Measurements from ENCODE around the gene GATA2.

GATA2 gene

GRCh38 chr3:128492671-128493569 is at the start of gene GATA2:
Gene GATA2 (minus strand): TSS chr3:128493201. CDS start chr3:128487031, 6,170 bp downstream.
- DNase-seq, result no peak

- no peak for DNase-seq
These were observed 48.2 kb upstream of the GATA2 start for GRCh38 chr3:128541246-128541645.

GRCh38 chr3:128539376-128539775 is 46.4 kb upstream of the GATA2 start:
- no peak for DNase-seq

DNA sequence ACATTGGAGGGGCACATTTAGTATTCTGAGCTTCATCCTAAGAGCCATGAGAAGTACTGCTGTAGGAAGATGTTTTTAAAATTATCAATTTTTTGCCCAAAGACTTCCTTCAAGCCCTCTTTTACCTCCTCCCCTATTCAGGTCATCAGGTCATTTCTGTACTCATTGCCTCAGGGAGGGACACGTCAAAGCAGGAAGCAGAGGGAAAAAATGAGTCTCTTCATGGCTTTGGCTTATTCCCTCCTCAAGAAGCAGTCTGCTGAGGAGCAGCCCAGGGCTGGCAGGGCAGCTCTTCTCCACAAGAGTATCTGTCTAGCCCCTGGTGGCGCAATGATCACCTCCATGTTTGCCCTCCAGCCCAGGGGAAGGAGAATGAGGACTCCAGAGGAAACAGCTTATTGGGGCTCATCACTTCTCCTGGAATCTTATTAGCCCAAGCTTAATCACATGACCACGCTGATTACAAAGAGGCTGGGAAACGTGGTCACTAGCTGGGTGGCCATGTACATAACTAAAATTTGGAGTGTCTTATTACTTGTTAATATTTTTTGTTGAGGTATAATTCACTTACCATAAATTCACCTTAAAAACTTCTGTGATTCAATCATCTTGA is 44.2 kb upstream of the GATA2 start:
- no peak for DNase-seq

DNA sequence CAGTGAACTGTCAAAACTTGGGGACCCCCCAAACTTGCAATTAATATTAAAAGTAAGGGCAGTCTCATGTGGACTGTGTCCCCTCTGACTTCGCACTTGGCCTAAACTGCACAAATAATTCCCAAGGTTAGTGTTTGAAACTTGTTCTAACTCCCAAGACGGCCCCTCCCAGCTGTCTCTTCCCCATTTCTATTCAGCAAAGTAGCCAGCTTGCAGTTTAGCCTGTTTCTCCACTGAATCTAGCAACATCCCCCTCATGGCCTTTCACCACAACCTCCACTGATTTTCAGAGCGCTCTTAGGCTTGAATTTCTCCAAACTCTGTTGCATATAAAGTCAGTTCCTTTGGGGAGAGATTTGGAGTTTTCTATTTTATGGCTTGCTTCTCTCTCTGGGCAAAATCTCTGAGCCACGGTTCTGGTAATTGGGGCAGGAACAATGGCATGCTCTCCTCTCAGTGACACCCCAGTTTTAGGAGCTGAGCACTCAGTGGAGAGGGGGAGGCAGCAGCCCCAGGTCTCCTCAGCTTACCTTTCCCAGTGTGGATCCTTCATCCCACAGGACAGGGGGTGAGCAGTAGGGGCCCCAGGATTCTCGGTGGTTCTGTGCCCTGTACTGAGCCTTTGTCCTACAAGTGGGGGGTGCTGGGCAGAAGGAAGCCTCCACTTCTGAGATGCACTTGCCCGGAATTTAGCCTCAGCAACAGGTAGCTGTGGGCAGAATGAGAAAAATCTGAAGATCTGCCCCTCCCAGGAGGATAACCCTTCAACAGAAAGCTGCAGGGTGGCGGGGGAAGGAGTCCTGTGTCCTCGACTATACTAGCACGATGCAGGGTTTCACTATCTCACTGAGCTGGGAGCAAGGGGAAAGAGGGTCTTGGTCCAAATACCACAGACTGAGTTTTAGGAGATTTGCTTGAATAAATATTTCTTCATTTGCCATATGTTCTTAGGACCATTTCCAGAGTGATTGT is 39.3 kb upstream of the GATA2 start:
- DNase-seq, result no peak

- no peak for DNase-seq
These were observed 31.6 kb upstream of the GATA2 start for GRCh38 chr3:128524374-128525299.

DNA sequence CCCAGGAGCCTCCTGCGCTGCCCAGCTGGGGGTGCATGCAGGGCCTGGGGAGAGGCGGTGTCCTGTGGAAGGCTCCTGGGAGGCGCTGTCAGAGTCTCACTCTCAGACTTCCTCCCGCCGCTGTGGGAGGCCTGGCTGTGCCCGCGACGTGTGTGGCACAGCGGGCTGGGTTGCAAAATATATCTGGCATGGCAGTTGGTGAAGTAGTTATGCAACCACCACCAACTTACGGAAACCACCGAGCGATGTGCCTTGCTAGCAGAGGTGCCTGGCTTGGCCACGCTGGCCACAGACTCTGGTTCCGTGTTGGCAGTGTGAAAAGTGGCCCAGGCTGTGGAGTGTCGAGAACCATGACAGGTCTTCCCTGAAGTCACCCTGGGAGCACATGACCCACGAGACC is 30.6 kb upstream of the GATA2 start:
- DNase-seq, result no peak

DNA sequence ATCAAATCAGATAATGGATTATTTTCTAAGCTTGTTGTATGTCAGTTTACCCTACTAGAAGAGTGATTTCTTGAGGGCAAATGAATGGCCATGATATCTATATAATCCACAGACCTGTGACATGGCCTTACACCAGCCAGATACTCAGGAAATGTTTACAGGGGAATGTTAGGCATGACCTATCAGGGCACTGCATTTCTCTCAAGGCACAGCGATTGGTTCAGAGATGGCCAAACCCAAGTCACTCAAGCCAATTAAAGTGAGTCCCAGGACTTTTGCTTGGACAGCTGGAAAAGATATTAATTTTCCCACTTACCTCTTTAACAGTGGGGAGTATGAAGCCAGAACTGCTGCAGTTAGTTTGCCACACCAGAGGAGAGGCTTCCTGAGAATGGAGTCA is 28.7 kb upstream of the GATA2 start:
- DNase-seq, result no peak

DNA sequence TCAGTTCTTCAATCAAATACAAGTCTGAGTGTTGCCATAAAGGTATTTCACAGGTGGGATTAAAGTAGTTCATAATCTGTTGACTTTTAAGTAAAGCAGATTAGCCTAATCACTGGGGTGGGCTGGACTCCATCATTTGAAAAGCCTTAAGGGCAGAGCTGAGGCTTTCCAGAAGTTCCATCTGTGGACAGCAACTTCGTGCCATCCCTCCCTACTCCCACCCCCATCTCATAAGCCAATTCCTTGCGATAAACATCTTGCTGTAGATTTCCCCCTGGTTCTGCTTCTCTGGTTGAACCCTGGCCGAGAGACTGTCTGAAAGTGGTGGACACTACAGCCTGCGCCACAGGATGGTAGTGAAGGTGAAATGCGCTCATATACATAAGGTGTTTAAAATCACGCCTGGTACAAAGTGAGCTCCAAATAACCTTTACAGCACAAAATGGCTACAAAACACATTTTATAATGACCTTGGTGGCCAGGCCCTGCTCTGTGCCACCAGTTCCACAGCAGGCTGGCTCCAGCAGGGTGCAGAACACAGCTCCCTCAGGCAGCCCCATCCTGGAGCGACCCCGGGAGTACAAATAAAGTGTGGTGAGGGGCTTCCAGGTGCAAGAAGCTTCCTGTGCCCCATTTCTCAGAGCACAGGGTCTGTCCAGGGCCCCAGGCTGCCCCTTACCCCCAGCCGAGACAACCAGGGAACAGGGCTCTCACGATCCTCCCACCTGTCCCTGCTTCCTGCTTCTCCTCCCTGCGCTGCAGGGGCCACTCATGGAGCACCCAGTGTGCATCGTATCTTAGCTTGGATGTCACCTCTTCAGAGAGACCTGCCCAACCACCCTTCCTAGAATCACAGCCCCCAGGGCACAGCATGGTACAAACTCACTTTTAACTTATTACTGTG is 25.8 kb upstream of the GATA2 start:
- DNase-seq, result no peak

GRCh38 chr3:128517648-128518047 is 24.6 kb upstream of the GATA2 start:
- DNase-seq, result no peak

DNA sequence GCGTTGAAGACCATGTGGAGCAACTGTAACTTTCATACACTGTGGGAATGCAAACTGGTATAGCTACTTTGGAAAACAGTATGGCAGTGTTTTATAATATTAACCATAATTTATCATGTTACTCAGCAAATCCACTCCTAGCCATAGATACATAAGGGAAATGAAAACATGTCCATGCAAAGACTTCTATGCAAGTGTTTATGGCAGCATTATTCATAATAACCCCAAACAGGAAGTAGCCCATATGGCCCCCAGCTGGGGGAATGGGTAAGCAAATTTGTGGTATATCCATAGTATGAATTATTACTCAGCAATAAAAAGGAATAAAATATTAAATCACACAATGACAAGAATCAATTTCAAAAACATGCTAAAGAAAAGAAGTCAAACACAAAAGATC is 23.0 kb upstream of the GATA2 start:
- DNase-seq, result no peak

DNA sequence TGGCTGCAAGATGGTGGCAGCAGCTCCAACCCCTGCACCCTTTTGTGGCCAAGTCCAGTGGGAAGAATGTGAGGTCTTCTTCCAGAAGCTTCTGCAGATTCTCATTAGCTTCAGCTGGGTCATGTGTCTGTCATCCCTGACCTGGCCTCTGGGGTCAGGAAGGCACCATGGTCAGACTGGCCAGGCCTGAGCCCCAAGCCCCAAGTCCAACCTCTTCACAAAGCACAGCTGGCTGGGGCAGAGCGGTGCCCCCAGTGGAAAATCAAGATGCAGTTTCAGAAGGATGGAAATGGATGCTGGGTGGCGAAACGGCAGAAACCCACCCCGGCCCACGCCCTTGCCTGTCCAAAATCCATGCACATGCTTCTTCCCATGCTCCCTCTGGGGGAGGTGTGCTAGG is 15.9 kb upstream of the GATA2 start:
- DNase-seq, result no peak

DNA sequence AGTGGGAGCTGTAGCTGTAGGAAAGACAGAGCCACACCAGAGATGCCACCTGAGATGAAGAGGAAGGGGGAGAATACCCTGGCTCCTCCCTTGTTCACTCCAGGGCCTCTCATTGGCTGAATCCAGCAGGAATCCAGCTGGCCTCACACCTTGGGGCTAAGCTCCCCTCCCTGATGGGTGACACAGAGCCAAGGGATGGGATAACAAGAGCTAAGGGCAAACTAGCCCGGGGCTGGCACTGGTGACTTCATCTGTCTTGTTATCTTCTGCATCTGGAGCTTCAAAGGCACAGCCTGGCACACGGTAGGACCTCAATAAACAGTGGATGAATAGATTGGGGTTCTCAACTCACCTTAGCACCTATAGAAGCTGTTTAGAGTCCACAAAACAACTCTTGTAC is 13.8 kb upstream of the GATA2 start:
- DNase-seq, result no peak

- DNase-seq, result no peak
These were observed 12.8 kb upstream of the GATA2 start for GRCh38 chr3:128505771-128506170.

GRCh38 chr3:128504963-128505730 is 12.1 kb upstream of the GATA2 start:
- DNase-seq, result no peak

DNA sequence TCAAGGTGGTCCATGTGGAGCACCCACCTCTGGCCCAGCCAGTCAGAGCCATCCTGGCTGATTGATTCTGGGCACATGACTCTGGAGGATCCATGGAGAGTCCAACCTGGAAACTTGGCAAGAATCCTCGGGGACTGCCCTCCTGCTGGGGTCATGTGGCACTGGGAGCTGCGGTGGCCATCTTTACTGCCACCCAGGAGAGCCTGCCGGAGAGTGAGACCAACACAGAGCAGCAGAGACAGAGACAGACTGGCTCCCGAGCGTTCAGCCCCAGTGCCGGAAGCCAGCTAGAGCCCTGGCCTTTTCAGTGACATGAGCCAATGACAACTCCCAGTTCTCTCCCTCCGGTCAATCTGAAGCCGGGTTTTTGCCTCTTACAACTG is 11.5 kb upstream of the GATA2 start:
- DNase-seq, result no peak

DNA sequence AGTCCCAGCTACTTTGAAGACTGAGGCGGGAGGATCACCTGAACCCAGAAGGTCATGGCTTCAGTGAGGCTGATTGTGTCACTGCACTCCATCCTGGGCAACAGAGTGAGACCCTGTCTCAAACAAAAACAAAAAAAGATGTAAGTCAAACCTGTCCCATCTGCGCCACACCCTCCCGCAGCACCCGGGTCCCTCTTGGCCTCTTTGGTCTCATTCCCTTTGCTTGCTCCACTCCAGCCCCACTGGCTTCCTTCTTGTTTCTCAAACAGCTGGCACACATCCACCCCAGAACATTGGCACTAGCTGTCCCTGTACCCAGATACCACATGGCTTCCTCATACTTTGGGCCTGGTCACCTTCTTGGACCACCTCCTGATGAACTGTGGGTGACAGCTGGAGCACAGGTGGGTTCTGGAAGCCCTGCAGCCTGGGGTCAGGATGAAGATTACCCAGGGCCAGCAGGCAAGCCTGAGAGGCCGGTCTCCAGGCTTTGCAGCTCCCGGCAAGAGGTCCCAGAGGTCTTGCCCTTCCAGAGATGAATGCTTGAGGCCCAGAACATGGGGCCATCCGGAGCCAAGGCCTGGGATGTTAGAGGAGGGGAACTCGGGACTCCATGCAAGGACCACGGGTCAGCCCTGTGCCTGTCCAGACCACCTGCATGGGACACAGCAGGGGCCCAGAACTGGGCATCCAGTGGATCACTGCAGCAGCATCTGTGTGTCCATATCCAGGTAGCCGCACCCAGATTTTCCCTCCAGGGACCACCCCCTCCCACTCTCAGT is 10.9 kb upstream of the GATA2 start:
- no peak for DNase-seq

DNA sequence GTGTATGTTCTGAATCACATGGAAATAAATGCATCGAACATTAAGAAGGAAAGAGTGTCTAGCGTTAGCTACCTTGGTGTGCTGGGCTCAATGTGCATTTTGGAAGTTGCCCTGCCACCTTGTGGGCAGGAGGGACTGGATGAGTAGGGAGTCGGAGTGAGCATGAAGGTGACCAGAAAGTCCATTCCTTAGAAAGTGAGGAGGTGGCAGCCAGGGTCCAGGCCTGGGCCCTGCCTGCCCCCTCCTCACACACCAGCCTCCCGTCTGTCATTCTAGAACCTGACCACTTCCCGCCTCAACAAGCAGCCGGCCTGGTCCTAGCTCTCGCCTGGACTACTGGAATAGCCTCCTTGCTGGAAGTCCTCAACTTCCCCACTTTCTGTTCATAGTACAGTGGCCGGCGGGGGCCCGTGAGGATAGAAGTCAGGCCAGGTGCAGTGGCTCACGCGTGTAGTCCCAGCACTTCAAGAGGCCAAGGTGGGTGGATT is 10.2 kb upstream of the GATA2 start:
- no peak for DNase-seq

- DNase-seq, result no peak
These were observed 9.7 kb upstream of the GATA2 start for GRCh38 chr3:128502712-128503111.

Measured in activated T-cell treated with anti-CD3 and anti-CD28 coated beads, Interleukin-2, amount 50 U/mL, for 1 hour (primary cell).